Peyer's patch (tissue), 4 donors: ENCODE data around the gene ZBTB7C.

Experiments
- POLR2A ChIP-seq, 2 donors: fragments of 450-650 bp; IDR thresholded peaks; one replicate each; pipeline ENCODE4 v1.5.1; 2017; ENCODE audit warnings: antibody characterized with exemption in 2 of 2, mild to moderate bottlenecking in 2 of 2, moderate library complexity in 2 of 2
- TF ChIP-seq, protein P1 (sequence below), 6 experiments: fragments of 450-650 bp in 4 of 6; fragments of 200-600 bp in 2 of 6; sonication (generic) in 1 of 6; IDR thresholded peaks; one replicate each; pipeline ENCODE4 v1.5.1; 2017 to 2019; ENCODE audit warnings: antibody characterized with exemption in 6 of 6, mild to moderate bottlenecking in 3 of 6, moderate library complexity in 1 of 6

DNA sequence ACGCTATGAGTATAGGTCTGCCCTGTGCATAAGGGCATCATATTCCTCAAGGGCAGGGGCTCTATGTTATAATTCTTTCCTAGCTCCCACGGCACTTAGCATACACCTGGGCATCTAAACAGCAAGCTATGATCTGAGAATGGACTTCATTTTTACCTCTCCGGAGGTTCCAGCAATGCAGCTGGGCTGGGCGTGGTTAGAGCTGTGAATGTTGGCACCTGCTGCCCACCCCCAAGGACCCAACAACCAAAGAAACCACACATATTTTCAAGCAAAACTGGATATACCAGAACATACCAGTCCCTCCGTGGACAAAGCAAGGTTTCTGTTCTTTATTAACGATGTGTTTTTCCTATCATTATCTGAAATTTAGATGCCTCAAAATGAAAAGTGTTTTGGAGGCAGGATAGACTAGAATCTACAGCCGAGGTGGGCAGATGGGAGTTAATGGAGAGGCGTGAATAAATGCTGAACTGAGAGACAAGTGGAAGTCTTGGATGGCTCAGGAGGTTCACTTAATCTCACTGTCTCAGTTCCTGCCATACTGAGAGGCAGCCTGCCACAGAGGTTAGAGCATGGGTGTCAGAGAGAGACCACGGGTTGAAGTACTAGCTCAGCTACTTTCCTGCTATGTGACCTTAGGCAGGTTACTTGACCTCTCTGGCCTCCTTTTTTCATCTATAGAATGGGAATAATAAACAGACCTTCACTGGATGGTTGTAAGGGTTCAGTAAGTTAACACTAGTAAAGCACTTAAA lies 292.1 kb downstream of the ZBTB7C start:
- TF ChIP-seq, protein P1, sequence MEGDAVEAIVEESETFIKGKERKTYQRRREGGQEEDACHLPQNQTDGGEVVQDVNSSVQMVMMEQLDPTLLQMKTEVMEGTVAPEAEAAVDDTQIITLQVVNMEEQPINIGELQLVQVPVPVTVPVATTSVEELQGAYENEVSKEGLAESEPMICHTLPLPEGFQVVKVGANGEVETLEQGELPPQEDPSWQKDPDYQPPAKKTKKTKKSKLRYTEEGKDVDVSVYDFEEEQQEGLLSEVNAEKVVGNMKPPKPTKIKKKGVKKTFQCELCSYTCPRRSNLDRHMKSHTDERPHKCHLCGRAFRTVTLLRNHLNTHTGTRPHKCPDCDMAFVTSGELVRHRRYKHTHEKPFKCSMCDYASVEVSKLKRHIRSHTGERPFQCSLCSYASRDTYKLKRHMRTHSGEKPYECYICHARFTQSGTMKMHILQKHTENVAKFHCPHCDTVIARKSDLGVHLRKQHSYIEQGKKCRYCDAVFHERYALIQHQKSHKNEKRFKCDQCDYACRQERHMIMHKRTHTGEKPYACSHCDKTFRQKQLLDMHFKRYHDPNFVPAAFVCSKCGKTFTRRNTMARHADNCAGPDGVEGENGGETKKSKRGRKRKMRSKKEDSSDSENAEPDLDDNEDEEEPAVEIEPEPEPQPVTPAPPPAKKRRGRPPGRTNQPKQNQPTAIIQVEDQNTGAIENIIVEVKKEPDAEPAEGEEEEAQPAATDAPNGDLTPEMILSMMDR (IDR thresholded peaks at IDR 0.05) = no peak
- TF ChIP-seq POLR2A (IDR thresholded peaks at IDR 0.05) = no peak
